Hepatocyte (in vitro differentiated cells): ENCODE measurements around the gene PRLH. TPM values are rescaled to one million over a fixed set of nuclear protein-coding genes. Genes with fewer than 3 reads are reported as not detected.

Source experiments
- DNase-seq: peaks from one replicate; pipeline ENCODE4 v3.0.0-alpha.2; 2016; ENCODE audit warnings: low spot score
- H2AFZ ChIP-seq: fragments of 200-600 bp; sonication (generic); 2 replicates; pipeline ENCODE4 v1.6.0; 2016; ENCODE audit warnings: antibody characterized with exemption, mild to moderate bottlenecking
- H3K27ac ChIP-seq: fragments of 200-600 bp; sonication (generic); 2 replicates; pipeline ENCODE4 v1.5.1; 2016; ENCODE audit warnings: mild to moderate bottlenecking
- H3K27me3 ChIP-seq: fragments of 200-600 bp; sonication (generic); 2 replicates; pipeline ENCODE4 v1.6.1; 2016
- H3K36me3 ChIP-seq: fragments of 200-600 bp; sonication (generic); replicated peaks from 2 replicates; pipeline ENCODE4 v1.5.1; 2016; ENCODE audit warnings: low read depth; ENCODE audit not compliant: insufficient read depth
- H3K4me1 ChIP-seq: fragments of 200-600 bp; sonication (generic); 2 replicates; pipeline ENCODE4 v1.5.1; 2016; ENCODE audit warnings: mild to moderate bottlenecking, moderate library complexity; ENCODE audit not compliant: insufficient read depth
- H3K4me2 ChIP-seq: fragments of 200-600 bp; sonication (generic); 2 replicates; pipeline ENCODE4 v1.6.0; 2016
- H3K4me3 ChIP-seq: fragments of 200-600 bp; sonication (generic); 2 replicates; pipeline ENCODE4 v1.5.1; 2016; ENCODE audit warnings: mild to moderate bottlenecking
- H3K79me2 ChIP-seq: fragments of 200-600 bp; sonication (generic); 2 replicates; pipeline ENCODE4 v1.6.0; 2017; ENCODE audit warnings: mild to moderate bottlenecking
- H3K9me2 ChIP-seq: fragments of 200-600 bp; sonication (generic); replicated peaks from 2 replicates; pipeline ENCODE4 v1.6.0; 2017; ENCODE audit warnings: mild to moderate bottlenecking; ENCODE audit not compliant: insufficient read depth
- H3K9me3 ChIP-seq: fragments of 200-600 bp; sonication (generic); 2 replicates; pipeline ENCODE4 v1.5.1; 2016; ENCODE audit warnings: low read depth, mild to moderate bottlenecking
- H4K20me1 ChIP-seq: fragments of 200-600 bp; sonication (generic); 2 replicates; pipeline ENCODE4 v1.6.0; 2016; ENCODE audit warnings: mild to moderate bottlenecking; ENCODE audit not compliant: insufficient read depth, poor library complexity, severe bottlenecking
- EZH2 ChIP-seq: fragments of 200-600 bp; sonication (generic); IDR thresholded peaks from 2 replicates; pipeline ENCODE4 v1.6.1; 2016; ENCODE audit warnings: antibody characterized with exemption, mild to moderate bottlenecking, borderline replicate concordance
- EZH2phosphoT487 ChIP-seq: fragments of 200-600 bp; sonication (generic); IDR thresholded peaks from one replicate; pipeline ENCODE4 v1.6.1; 2018; ENCODE audit warnings: antibody characterized with exemption, mild to moderate bottlenecking, low read depth, moderate library complexity; ENCODE audit not compliant: unreplicated experiment, severe bottlenecking
- WGBS: methylation state at CpG from one replicate; pipeline ENCODE4 v1.1.6; 2016; ENCODE audit warnings: low lambda C conversion rate; ENCODE audit errors: missing lambda C conversion rate; 5-methylcytosine and 5-hydroxymethylcytosine counted together
- polyA plus RNA-seq: library from polyadenylated mRNA; unstranded; fragments of >200 nt; fragmentation: Nextera tagmentation; extraction: Ambion mirVana; gene quantifications from 2 replicates; pipeline ENCODE4 v1.2.1, GENCODE V29; 2016
- total RNA-seq: library from RNA; depleted of rRNA; stranded (reverse); fragments of >200 nt; gene quantifications from 2 replicates; pipeline ENCODE4 v1.2.3, GENCODE V29; 2014
- TF ChIP-seq, protein P1 (sequence below): fragments of 200-600 bp; sonication (generic); IDR thresholded peaks from 2 replicates; pipeline ENCODE4 v1.5.1; 2016; ENCODE audit warnings: antibody characterized with exemption, mild to moderate bottlenecking; ENCODE audit not compliant: poor library complexity

Gene PRLH
- total and polyA plus RNA-seq, 2 experiments from 2014 or later, result not detected

GRCh38 chr2:237603049-237603717 lies 36.8 kb downstream of the PRLH start:
- H3K4me1 ChIP-seq, result peaks cover 33% of the 10 kb centered on the region
- TF ChIP-seq, protein P1, sequence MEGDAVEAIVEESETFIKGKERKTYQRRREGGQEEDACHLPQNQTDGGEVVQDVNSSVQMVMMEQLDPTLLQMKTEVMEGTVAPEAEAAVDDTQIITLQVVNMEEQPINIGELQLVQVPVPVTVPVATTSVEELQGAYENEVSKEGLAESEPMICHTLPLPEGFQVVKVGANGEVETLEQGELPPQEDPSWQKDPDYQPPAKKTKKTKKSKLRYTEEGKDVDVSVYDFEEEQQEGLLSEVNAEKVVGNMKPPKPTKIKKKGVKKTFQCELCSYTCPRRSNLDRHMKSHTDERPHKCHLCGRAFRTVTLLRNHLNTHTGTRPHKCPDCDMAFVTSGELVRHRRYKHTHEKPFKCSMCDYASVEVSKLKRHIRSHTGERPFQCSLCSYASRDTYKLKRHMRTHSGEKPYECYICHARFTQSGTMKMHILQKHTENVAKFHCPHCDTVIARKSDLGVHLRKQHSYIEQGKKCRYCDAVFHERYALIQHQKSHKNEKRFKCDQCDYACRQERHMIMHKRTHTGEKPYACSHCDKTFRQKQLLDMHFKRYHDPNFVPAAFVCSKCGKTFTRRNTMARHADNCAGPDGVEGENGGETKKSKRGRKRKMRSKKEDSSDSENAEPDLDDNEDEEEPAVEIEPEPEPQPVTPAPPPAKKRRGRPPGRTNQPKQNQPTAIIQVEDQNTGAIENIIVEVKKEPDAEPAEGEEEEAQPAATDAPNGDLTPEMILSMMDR, result no peak
- TF ChIP-seq EZH2, result no peak
- TF ChIP-seq EZH2phosphoT487, result no peak
- no peaks in the 10 kb centered on the region for H3K27me3 ChIP-seq
- H2AFZ ChIP-seq, result peak overlapping the region; percentile 57
- H3K4me3 ChIP-seq, result no peak overlapping the region
- H3K9me2 ChIP-seq, result no peaks in the 10 kb centered on the region
- H3K27ac ChIP-seq, result peak overlapping the region; percentile 13
- H3K9me3 ChIP-seq, result no peaks in the 10 kb centered on the region
- no peaks in the 10 kb centered on the region for H3K79me2 ChIP-seq
- H3K4me2 ChIP-seq, result peak overlapping the region; percentile 60
- DNase-seq, result no peak
- H3K36me3 ChIP-seq, result no peaks in the 10 kb centered on the region
- 87% methylated on average over 13 of the region's 13 CpGs for WGBS
- H4K20me1 ChIP-seq, result no peaks in the 10 kb centered on the region

GRCh38 chr2:237603718-237604362 lies 37.5 kb downstream of the PRLH start:
- Histone ChIP-seq H3K4me1 (peaks cover 33% of the 10 kb centered on the region), H3K9me3 (no peaks in the 10 kb centered on the region), H4K20me1 (no peaks in the 10 kb centered on the region), H3K79me2 (no peaks in the 10 kb centered on the region), H2AFZ (peak overlapping the region; percentile 57), H3K4me3 (no peak overlapping the region), H3K27me3 (no peaks in the 10 kb centered on the region), H3K9me2 (no peaks in the 10 kb centered on the region), H3K27ac (peak overlapping the region; percentile 13), H3K36me3 (no peaks in the 10 kb centered on the region), H3K4me2 (peak overlapping the region; percentile 60)
- TF ChIP-seq EZH2 (no peak), EZH2phosphoT487 (no peak)
- TF ChIP-seq, protein P1, result no peak
- 26% methylated on average over 15 of the region's 15 CpGs for WGBS
- DNase-seq, result no peak

DNA sequence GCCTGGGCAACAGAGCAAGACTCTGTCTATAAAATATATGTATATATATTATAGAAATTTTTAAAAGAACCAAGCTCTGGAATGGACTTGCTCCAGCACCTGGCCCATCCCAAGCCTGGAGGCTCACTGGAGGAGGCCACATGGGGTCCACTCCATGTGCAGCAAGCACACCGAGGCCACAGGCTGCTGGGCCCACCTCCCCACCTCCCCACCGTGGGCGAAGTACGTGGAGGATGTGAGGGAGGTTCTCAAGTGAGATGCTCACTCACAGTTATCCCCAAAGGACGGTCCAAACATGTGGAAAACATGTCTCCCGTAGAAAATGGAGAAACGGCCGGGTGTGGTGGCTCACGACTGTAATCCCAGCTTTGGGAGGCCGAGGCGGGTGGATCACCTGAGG lies 38.0 kb downstream of the PRLH start:
- TF ChIP-seq, protein P1, result no peak
- no peak for TF ChIP-seq EZH2phosphoT487
- no peak for TF ChIP-seq EZH2
- WGBS, result 92% methylated on average over 11 of the region's 11 CpGs

More for the DNA sequence above, 38.0 kb downstream of the PRLH start:
- H2AFZ ChIP-seq, result no peak overlapping the region
- H4K20me1 ChIP-seq, result no peaks in the 10 kb centered on the region
- H3K36me3 ChIP-seq, result no peaks in the 10 kb centered on the region
- no peaks in the 10 kb centered on the region for H3K9me3 ChIP-seq
- peaks cover 33% of the 10 kb centered on the region for H3K4me1 ChIP-seq
- no peak overlapping the region for H3K27ac ChIP-seq
- DNase-seq, result no peak
- H3K4me3 ChIP-seq, result no peak overlapping the region
- H3K27me3 ChIP-seq, result no peaks in the 10 kb centered on the region
- H3K9me2 ChIP-seq, result no peaks in the 10 kb centered on the region
- H3K4me2 ChIP-seq, result peak overlapping the region; percentile 60
- H3K79me2 ChIP-seq, result no peaks in the 10 kb centered on the region
